ENCODE measurements around the gene HOXB6.

The HOXB6 gene

DNA sequence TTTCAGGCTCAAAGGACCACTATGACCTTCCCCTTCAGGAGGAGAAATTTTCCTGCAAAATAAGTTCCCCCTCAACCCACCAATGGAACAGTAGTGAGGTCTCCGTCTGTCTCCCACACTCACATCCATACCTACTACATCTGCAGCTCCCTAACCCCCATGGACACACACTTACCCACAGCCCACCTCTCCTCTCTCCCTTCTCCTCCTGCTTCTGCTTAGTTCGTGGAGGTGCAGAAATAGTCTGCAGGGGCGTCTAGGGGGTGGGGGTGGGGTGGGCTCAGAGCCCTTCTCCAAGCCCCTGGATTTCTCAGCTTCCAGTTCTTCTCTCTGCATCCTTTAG lies 35.6 kb downstream of the HOXB6 start:
- TF ChIP-seq, protein P1, sequence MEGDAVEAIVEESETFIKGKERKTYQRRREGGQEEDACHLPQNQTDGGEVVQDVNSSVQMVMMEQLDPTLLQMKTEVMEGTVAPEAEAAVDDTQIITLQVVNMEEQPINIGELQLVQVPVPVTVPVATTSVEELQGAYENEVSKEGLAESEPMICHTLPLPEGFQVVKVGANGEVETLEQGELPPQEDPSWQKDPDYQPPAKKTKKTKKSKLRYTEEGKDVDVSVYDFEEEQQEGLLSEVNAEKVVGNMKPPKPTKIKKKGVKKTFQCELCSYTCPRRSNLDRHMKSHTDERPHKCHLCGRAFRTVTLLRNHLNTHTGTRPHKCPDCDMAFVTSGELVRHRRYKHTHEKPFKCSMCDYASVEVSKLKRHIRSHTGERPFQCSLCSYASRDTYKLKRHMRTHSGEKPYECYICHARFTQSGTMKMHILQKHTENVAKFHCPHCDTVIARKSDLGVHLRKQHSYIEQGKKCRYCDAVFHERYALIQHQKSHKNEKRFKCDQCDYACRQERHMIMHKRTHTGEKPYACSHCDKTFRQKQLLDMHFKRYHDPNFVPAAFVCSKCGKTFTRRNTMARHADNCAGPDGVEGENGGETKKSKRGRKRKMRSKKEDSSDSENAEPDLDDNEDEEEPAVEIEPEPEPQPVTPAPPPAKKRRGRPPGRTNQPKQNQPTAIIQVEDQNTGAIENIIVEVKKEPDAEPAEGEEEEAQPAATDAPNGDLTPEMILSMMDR (IDR thresholded peaks at IDR 0.05; ENCODE audit: control insufficient read depth, extremely low read depth, insufficient read depth), result no peak
- DNase-seq (ENCODE audit: low read depth), result no peak
- H3K4me3 ChIP-seq (ENCODE audit: low read depth, low read length), result no peak overlapping the region

DNA sequence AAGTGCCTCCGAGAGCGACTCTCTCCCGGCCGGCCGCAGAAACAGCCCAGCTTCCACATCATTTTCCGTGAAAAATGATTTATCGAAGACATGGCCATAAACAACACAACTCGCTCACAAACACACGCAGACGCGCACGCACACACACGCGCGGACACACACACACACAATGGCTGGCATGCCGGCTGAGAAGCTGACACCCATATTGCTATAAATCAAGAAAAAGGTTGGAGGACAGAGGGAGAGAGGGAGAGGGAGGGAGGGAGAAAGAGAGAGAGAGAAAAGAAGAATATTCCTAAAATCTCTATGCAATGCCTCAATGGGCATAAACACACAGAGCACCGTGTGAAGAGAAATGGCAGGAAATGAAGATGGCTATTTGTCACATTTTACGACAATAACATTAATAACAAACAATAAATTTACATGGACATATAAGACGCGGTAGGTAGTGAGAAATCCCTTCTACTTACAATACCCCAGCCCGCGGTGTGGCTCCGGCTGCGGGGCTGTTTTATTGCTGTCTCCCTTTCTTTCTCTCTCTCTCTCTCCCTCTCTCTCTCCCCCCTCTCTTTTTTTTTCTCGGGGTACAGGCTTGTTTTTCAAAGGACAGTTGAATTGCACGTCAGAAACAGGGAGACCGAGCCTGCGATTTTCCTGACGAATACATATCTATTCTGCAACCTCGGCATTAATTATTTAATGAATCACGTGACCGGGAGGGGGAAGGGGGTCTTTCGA lies 36.1 kb downstream of the HOXB6 start:
- no peak overlapping the region for H3K4me3 ChIP-seq (ENCODE audit: low read depth, low read length)
- TF ChIP-seq, protein P1 (IDR thresholded peaks at IDR 0.05; ENCODE audit: control insufficient read depth, extremely low read depth, insufficient read depth), result no peak

DNA sequence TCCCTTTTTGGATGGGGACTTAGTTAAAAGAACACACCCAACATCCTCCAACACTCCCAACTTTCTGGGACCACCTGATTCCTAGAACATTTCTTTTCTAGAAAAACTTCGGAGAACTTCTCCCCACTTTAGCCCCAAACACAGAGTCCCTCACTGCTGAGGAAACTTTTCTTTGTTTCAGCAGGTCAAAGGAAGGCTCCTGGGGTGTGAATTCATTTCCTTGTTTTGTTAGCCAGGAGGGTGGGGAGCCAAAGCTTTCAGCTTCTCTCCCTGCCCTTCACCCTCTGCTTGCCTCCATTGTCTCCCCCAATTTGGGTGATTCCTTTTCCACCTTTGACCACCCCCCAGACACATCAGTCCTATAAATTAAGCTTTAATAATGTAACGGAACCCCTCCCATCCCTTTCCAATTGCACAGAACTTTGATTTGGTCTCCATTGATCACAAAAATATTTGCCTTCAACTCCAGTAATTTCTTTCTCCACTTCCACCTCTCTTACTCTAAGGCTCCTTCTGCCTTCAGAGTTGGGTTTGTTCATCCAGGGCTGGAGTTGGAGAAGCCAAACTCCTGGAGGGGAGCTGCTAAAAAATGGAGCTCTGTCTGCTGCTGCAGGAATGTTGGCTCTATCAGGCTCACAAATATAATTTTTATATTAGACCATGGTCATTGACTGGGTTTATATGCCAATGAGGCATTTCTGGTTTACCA lies 37.0 kb downstream of the HOXB6 start:
- DNase-seq (ENCODE audit: low read depth), result no peak
- no peak overlapping the region for H3K4me3 ChIP-seq (ENCODE audit: low read depth, low read length)
- TF ChIP-seq, protein P1 (IDR thresholded peaks at IDR 0.05; ENCODE audit: control insufficient read depth, extremely low read depth, insufficient read depth), result no peak

More for the DNA sequence above, 36.1 kb downstream of the HOXB6 start:
- no peak for DNase-seq (ENCODE audit: low read depth)

DNA sequence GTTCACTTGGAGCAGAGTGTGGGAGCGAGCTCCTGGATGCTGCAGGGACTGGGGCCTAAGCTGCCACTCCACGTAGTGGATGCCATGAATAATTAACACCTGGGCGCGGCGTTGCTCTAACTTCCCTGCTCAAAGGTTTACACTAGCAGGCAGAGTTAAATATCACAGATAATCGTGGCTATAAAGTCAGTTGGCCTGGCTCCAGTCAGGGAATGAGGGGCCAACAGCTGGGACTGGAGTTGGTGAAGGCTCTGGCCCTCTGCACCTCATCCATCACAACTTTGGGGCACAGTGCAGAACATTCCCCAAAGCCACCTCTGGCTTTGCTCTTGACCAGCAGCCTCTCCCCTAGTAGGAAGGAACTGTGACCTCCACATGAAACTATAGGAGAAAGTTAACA lies 37.6 kb downstream of the HOXB6 start:
- no peak overlapping the region for H3K4me3 ChIP-seq (ENCODE audit: low read depth, low read length)
- no peak for DNase-seq (ENCODE audit: low read depth)
- TF ChIP-seq, protein P1 (IDR thresholded peaks at IDR 0.05; ENCODE audit: control insufficient read depth, extremely low read depth, insufficient read depth), result no peak

DNA sequence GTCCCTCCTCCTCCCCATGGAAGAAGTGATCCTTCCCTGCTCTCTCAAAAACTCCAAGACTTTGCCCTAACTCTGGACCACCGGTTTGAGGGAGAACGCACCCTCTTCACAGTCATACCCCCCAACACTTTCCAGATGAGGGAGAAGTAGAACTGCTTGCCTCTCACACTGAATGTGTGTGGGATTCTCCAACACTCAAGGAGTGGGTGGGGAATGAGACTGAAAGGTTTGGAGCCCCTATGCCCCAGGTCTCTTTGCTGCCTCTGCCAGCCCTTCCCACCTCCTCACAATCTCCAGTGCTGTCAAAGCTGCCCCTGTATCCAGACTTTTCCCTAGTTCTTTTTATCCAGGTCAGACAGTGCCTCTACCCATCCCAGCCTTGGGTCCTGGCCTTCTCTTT lies 38.1 kb downstream of the HOXB6 start:
- TF ChIP-seq, protein P1 (IDR thresholded peaks at IDR 0.05; ENCODE audit: control insufficient read depth, extremely low read depth, insufficient read depth), result no peak
- no peak overlapping the region for H3K4me3 ChIP-seq (ENCODE audit: low read depth, low read length)
- DNase-seq (ENCODE audit: low read depth), result no peak

DNA sequence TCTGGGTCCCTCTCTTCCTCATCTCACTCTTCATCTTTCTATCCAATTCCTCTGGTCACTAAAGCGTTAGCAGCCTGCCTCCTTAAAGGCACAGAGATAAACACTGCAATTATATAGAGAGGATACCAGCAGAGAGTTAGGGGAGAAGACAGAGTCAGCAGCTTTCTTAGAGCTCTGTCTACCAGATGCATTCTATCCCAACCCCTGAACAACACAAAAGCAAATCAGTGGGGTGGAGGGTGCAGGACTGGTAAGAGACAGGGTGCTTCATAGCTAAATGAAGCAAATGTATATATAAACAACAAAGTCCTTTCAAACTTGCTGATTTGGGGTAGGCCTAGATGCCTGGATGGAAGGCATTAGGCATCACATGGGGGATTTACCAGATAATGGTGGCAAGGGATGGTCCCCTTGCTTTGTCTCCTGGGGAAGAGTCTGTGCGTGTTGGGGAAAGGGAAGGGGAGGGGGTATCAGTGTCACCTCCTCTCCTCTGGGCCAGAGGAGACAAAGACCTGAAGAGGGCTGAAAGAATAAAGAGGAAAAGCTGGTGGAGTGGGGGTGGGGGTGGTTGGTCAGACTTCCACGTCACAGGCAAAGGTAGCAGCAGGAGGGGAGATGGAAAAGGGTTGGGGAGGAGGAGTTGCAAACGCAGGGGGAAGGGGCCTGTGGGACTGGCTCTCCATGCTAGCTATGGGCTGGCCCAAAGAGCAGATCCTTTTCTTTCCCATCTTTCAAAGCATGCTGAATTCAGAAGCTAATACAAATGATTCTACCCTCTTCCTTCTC lies 38.7 kb downstream of the HOXB6 start:
- DNase-seq (ENCODE audit: low read depth), result no peak
- H3K4me3 ChIP-seq (ENCODE audit: low read depth, low read length), result no peak overlapping the region
- TF ChIP-seq, protein P1 (IDR thresholded peaks at IDR 0.05; ENCODE audit: control insufficient read depth, extremely low read depth, insufficient read depth), result no peak

All from LNCaP clone FGC (cell line).